ENCODE measurements around the gene DCUN1D5. TPM values are rescaled to one million over a fixed set of nuclear protein-coding genes. Genes with fewer than 3 reads are reported as not detected.

The DCUN1D5 gene
- total and polyA plus RNA-seq, 2 of the 13 experiments (the other 11 are each of a cell fraction or from before 2014, with no cell fraction given) = 32.9 to 46.7 TPM

DNA sequence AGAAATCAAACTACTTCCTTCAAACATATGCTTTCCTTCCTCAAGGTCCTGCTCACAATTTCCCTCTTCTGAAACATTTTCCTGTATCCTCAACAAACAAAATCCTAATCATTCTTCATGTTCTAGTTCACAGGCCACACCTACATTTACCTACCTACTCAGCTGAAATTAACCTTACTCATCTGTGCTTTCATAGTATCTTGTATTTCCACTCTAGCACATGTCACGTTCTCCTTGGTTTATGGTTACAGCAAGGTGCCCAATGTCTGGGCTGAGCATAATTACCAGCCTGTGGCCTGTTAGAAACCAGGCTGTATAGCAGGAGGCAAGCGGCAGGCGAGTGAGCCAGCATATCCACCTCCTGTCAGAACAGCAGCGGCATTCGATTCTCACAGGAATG lies 13.2 kb downstream of the DCUN1D5 start:
- Histone ChIP-seq H3K27me3 (ENCODE audit: control insufficient read depth in 1 of 2, insufficient read depth in 2 of 2, low read length in 2 of 2) (no peaks in the 10 kb centered on the region), H3K4me3 (replicated peaks in 1 of 3; ENCODE audit: insufficient read depth in 1 of 3, low read depth in 2 of 3, low read length in 3 of 3) (no peak overlapping the region), H2AFZ (ENCODE audit: low read length) (no peak overlapping the region), H3K4me2 (ENCODE audit: low read depth, low read length) (no peak overlapping the region), H3K9me3 (ENCODE audit: low read length) (no peaks in the 10 kb centered on the region), H3K4me1 (ENCODE audit: insufficient read depth, low read length) (no peaks in the 10 kb centered on the region), H3K9ac (ENCODE audit: insufficient read depth, low read depth, low read length) (no peak overlapping the region), H3K36me3 (replicated peaks in 1 of 2; ENCODE audit: control insufficient read depth in 1 of 2, insufficient read depth in 2 of 2, low read length in 2 of 2) (peaks cover 13 to 53% of the 10 kb centered on the region in 2 experiments; a peak in 4 of 5 replicates), H3K79me2 (ENCODE audit: insufficient read depth, low read length) (no peaks in the 10 kb centered on the region), H4K20me1 (ENCODE audit: insufficient read depth, low read length) (no peaks in the 10 kb centered on the region), H3K27ac (ENCODE audit: extremely low read length, insufficient read depth, low read length) (no peak overlapping the region)
- no peak for ATAC-seq
- DNase-seq (ENCODE audit: low spot score) = no peak
- ChIA-PET POLR2A (no interaction called here), CTCF (ENCODE audit: low intra/inter-chr PET ratio, low total read pairs) (no interaction called here)
- no peak for FAIRE-seq
- TF ChIP-seq, protein P1, sequence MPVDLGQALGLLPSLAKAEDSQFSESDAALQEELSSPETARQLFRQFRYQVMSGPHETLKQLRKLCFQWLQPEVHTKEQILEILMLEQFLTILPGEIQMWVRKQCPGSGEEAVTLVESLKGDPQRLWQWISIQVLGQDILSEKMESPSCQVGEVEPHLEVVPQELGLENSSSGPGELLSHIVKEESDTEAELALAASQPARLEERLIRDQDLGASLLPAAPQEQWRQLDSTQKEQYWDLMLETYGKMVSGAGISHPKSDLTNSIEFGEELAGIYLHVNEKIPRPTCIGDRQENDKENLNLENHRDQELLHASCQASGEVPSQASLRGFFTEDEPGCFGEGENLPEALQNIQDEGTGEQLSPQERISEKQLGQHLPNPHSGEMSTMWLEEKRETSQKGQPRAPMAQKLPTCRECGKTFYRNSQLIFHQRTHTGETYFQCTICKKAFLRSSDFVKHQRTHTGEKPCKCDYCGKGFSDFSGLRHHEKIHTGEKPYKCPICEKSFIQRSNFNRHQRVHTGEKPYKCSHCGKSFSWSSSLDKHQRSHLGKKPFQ (CRISPR knock-in tag; IDR thresholded peaks at IDR 0.05; ENCODE audit: insufficient replicate concordance) = no peak
- TF ChIP-seq TFE3 (CRISPR knock-in tag; IDR thresholded peaks at IDR 0.05) (no peak), KDM6A (CRISPR knock-in tag; IDR thresholded peaks at IDR 0.05; ENCODE audit: low read depth) (no peak), ZBTB1 (CRISPR knock-in tag; IDR thresholded peaks at IDR 0.05; ENCODE audit: borderline replicate concordance) (no peak), TBX3 (IDR thresholded peaks at IDR 0.05; ENCODE audit: borderline replicate concordance) (no peak), MAZ (IDR thresholded peaks at IDR 0.05; ENCODE audit: borderline replicate concordance, low read depth, low read length) (no peak), MAZ (CRISPR knock-in tag; IDR thresholded peaks at IDR 0.05; ENCODE audit: low read depth) (no peak), ELF3 (CRISPR knock-in tag; IDR thresholded peaks at IDR 0.05) (no peak), TARDBP (CRISPR knock-in tag; IDR thresholded peaks at IDR 0.05) (no peak), HMGA1 (CRISPR knock-in tag; conservative IDR thresholded peaks at IDR 0.05) (no peak), KLF9 (CRISPR knock-in tag; IDR thresholded peaks at IDR 0.05; ENCODE audit: low read depth) (no peak), ZNF557 (CRISPR knock-in tag; IDR thresholded peaks at IDR 0.05) (no peak), ZNF331 (CRISPR knock-in tag; IDR thresholded peaks at IDR 0.05) (no peak), TEAD2 (CRISPR knock-in tag; IDR thresholded peaks at IDR 0.05) (no peak), POLR2A (IDR thresholded peaks at IDR 0.05; ENCODE audit: insufficient read depth in 1 of 2, low read depth in 2 of 2, low read length in 2 of 2) (no peak), DNMT3B (CRISPR knock-in tag; conservative IDR thresholded peaks at IDR 0.05) (no peak), CSRNP1 (CRISPR knock-in tag; IDR thresholded peaks at IDR 0.05) (no peak), ZNF816 (CRISPR knock-in tag; IDR thresholded peaks at IDR 0.05; ENCODE audit: borderline replicate concordance) (no peak), SAP130 (CRISPR knock-in tag; IDR thresholded peaks at IDR 0.05; ENCODE audit: low read depth) (no peak), ZNF703 (CRISPR knock-in tag; IDR thresholded peaks at IDR 0.05; ENCODE audit: borderline replicate concordance) (no peak), CHD2 (IDR thresholded peaks at IDR 0.05; ENCODE audit: low read depth, low read length) (no peak)
- in situ Hi-C loops (cut with HindIII; ENCODE audit: extremely low pct_ligation_motif_present, low pct_unique_long_range_greater_than_20kb) (no loop called here), intact Hi-C loops (cut with micrococcal nuclease; ENCODE audit: unreplicated experiment) (no loop called here)
- WGBS (ENCODE audit: low lambda C conversion rate) = 97% methylated on average over 5 of the region's 5 CpGs
- BruUV-seq (replicated peaks) = no TSS peak
